Smooth muscle cell (in vitro differentiated cells): Measurements from ENCODE around the gene MYO18A. TPM values are rescaled to one million over a fixed set of nuclear protein-coding genes. Genes with fewer than 3 reads are reported as not detected.

ENCODE experiments used
- DNase-seq: peaks from one replicate; lab custom pipeline; 2025; ENCODE audit not compliant: unreplicated experiment; lab: John Stamatoyannopoulos, UW
- H2AFZ ChIP-seq: fragments of 200-600 bp; sonication (generic); 2 replicates; pipeline ENCODE4 v1.6.0; 2016; ENCODE audit warnings: antibody characterized with exemption, low read depth, mild to moderate bottlenecking
- H3F3A ChIP-seq: fragments of 200-600 bp; sonication (generic); 2 replicates; pipeline ENCODE4 v1.6.0; 2017; ENCODE audit warnings: antibody characterized with exemption, low read depth
- H3K27ac ChIP-seq: fragments of 200-600 bp; sonication (generic); 2 replicates; pipeline ENCODE4 v1.5.1; 2016; ENCODE audit warnings: low read depth, mild to moderate bottlenecking
- H3K27me3 ChIP-seq: fragments of 200-600 bp; sonication (generic); 2 replicates; pipeline ENCODE4 v1.6.1; 2016; ENCODE audit warnings: low read depth, mild to moderate bottlenecking
- H3K36me3 ChIP-seq: fragments of 200-600 bp; sonication (generic); 2 replicates; pipeline ENCODE4 v1.5.1; 2016; ENCODE audit warnings: low read depth
- H3K4me1 ChIP-seq: fragments of 200-600 bp; sonication (generic); 2 replicates; pipeline ENCODE4 v1.5.1; 2016; ENCODE audit warnings: low read depth
- H3K4me2 ChIP-seq: fragments of 200-600 bp; sonication (generic); 2 replicates; pipeline ENCODE4 v1.6.0; 2016; ENCODE audit warnings: mild to moderate bottlenecking
- H3K4me3 ChIP-seq: fragments of 200-600 bp; sonication (generic); 2 replicates; pipeline ENCODE4 v1.5.1; 2016; ENCODE audit warnings: mild to moderate bottlenecking
- H3K79me2 ChIP-seq: fragments of 200-600 bp; sonication (generic); 2 replicates; pipeline ENCODE4 v1.6.0; 2016; ENCODE audit warnings: low read depth, mild to moderate bottlenecking
- H3K9ac ChIP-seq: fragments of 200-600 bp; sonication (generic); 2 replicates; pipeline ENCODE4 v1.6.0; 2016; ENCODE audit warnings: low read depth
- H3K9me3 ChIP-seq: fragments of 200-600 bp; sonication (generic); replicated peaks from 2 replicates; pipeline ENCODE4 v1.5.1; 2016; ENCODE audit warnings: low read depth
- H4K20me1 ChIP-seq: fragments of 200-600 bp; sonication (generic); 2 replicates; pipeline ENCODE4 v1.6.0; 2016; ENCODE audit warnings: low read depth
- CTCF ChIP-seq: fragments of 200-600 bp; sonication (generic); IDR thresholded peaks from 2 replicates; pipeline ENCODE4 v1.5.1; 2017; ENCODE audit warnings: borderline replicate concordance, mild to moderate bottlenecking, antibody characterized with exemption; ENCODE audit not compliant: insufficient read depth, poor library complexity, severe bottlenecking
- WGBS: methylation state at CpG from one replicate; pipeline ENCODE4 v1.1.7; 2016; ENCODE audit warnings: low lambda C conversion rate; 5-methylcytosine and 5-hydroxymethylcytosine counted together
- polyA plus RNA-seq: library from polyadenylated mRNA; unstranded; fragments of >200 nt; fragmentation: Nextera tagmentation; extraction: Ambion mirVana; gene quantifications from 2 replicates; pipeline ENCODE4 v1.2.1, GENCODE V29; 2016
- total RNA-seq: library from RNA; depleted of rRNA; stranded (reverse); fragments of >200 nt; gene quantifications from 2 replicates; pipeline ENCODE4 v1.2.3, GENCODE V29; 2014

MYO18A gene
- total and polyA plus RNA-seq, 2 experiments from 2014 or later, result 18.0 to 22.1 TPM

GRCh38 chr17:29074488-29074887 is 105.7 kb downstream of the MYO18A start:
- Histone ChIP-seq H3K36me3 (no peaks in the 10 kb centered on the region), H3K27me3 (no peaks in the 10 kb centered on the region), H3K27ac (no peak overlapping the region), H3K4me3 (no peak overlapping the region), H3K4me2 (no peak overlapping the region), H3K9me3 (no peaks in the 10 kb centered on the region), H2AFZ (no peak overlapping the region), H3K79me2 (no peaks in the 10 kb centered on the region), H3K4me1 (peaks cover 9% of the 10 kb centered on the region), H3F3A (no peaks in the 10 kb centered on the region), H3K9ac (no peak overlapping the region), H4K20me1 (no peaks in the 10 kb centered on the region)
- no peak for TF ChIP-seq CTCF
- no peak for DNase-seq
- 96% methylated on average over 12 of the region's 12 CpGs for WGBS

GRCh38 chr17:29073520-29073919 is 106.7 kb downstream of the MYO18A start:
- no peaks in the 10 kb centered on the region for H3K9me3 ChIP-seq
- DNase-seq, result no peak
- H4K20me1 ChIP-seq, result no peaks in the 10 kb centered on the region
- H3K4me2 ChIP-seq, result no peak overlapping the region
- H3K9ac ChIP-seq, result no peak overlapping the region
- no peak overlapping the region for H3K27ac ChIP-seq
- H3K4me1 ChIP-seq, result peaks cover 9% of the 10 kb centered on the region
- no peak overlapping the region for H2AFZ ChIP-seq
- no peaks in the 10 kb centered on the region for H3K27me3 ChIP-seq
- no peaks in the 10 kb centered on the region for H3K79me2 ChIP-seq
- H3K36me3 ChIP-seq, result no peaks in the 10 kb centered on the region
- 77% methylated on average over 4 of the region's 4 CpGs for WGBS
- no peaks in the 10 kb centered on the region for H3F3A ChIP-seq
- no peak overlapping the region for H3K4me3 ChIP-seq
- TF ChIP-seq CTCF, result no peak

- Histone ChIP-seq H3F3A (no peaks in the 10 kb centered on the region), H3K36me3 (no peaks in the 10 kb centered on the region), H3K4me3 (no peak overlapping the region), H4K20me1 (no peaks in the 10 kb centered on the region), H3K79me2 (no peaks in the 10 kb centered on the region), H2AFZ (no peak overlapping the region), H3K9ac (no peak overlapping the region), H3K9me3 (no peaks in the 10 kb centered on the region), H3K4me1 (peaks cover 9% of the 10 kb centered on the region), H3K27me3 (no peaks in the 10 kb centered on the region), H3K4me2 (no peak overlapping the region), H3K27ac (no peak overlapping the region)
- no peak for TF ChIP-seq CTCF
- DNase-seq, result no peak
- 80% methylated on average over 2 of the region's 2 CpGs for WGBS
These were observed 107.2 kb downstream of the MYO18A start for GRCh38 chr17:29073045-29073444.

GRCh38 chr17:29071303-29071702 is 108.9 kb downstream of the MYO18A start:
- Histone ChIP-seq H3K9me3 (no peaks in the 10 kb centered on the region), H3K4me2 (no peak overlapping the region), H3K79me2 (no peaks in the 10 kb centered on the region), H3K4me3 (no peak overlapping the region), H2AFZ (no peak overlapping the region), H3K36me3 (no peaks in the 10 kb centered on the region), H3F3A (no peaks in the 10 kb centered on the region), H3K4me1 (peaks cover 9% of the 10 kb centered on the region), H3K27ac (no peak overlapping the region), H4K20me1 (no peaks in the 10 kb centered on the region), H3K27me3 (no peaks in the 10 kb centered on the region), H3K9ac (no peak overlapping the region)
- WGBS, result 100% methylated on average over 1 of the region's 1 CpG
- DNase-seq, result no peak
- no peak for TF ChIP-seq CTCF
